OCI-LY3 (cell line): ENCODE data around the gene TRIM66.

Experiments used
- H2AFZ ChIP-seq: fragments of 200-600, 300-600 bp; shearing (Covaris generic); 2 replicates; pipeline ENCODE4 v1.6.0; 2014; ENCODE audit warnings: antibody characterized with exemption, low read depth, low read length
- H3K27ac ChIP-seq: fragments of 200-600, 300-600 bp; sonication (generic); 2 replicates; pipeline ENCODE4 v1.5.1; 2014; ENCODE audit warnings: mild to moderate bottlenecking, low read length, moderate library complexity, mixed read lengths
- H3K27me3 ChIP-seq: fragments of 200-600, 300-600 bp; sonication (generic); 2 replicates; pipeline ENCODE4 v1.6.1; 2014; ENCODE audit warnings: low read depth, low read length, mixed read lengths
- H3K36me3 ChIP-seq: fragments of 200-600, 300-600 bp; sonication (generic); replicated peaks from 2 replicates; pipeline ENCODE3; 2014; ENCODE audit warnings: low read depth, low read length, mixed read lengths
- H3K4me1 ChIP-seq: fragments of 300-600, 200-600 bp; sonication (generic); 2 replicates; pipeline ENCODE4 v1.6.1; 2014; ENCODE audit warnings: low read length, mixed read lengths
- H3K4me2 ChIP-seq: fragments of 200-600, 300-600 bp; sonication (generic); 2 replicates; pipeline ENCODE4 v1.6.1; 2014; ENCODE audit warnings: low read length, mixed read lengths
- H3K4me3 ChIP-seq: fragments of 300-600, 200-600 bp; sonication (generic); 2 replicates; pipeline ENCODE4 v1.5.1; 2014; ENCODE audit warnings: antibody characterized with exemption, mild to moderate bottlenecking, low read length, moderate library complexity
- H3K79me2 ChIP-seq: fragments of 300-600, 200-600 bp; shearing (Covaris generic); 2 replicates; pipeline ENCODE4 v1.6.1; 2014; ENCODE audit warnings: mild to moderate bottlenecking, low read length, mixed read lengths
- H3K9ac ChIP-seq: fragments of 300-600, 200-600 bp; shearing (Covaris generic); 2 replicates; pipeline ENCODE4 v1.6.0; 2014; ENCODE audit warnings: mild to moderate bottlenecking, low read length, moderate library complexity
- H3K9me3 ChIP-seq: fragments of 200-600, 300-600 bp; shearing (Covaris generic); 2 replicates; pipeline ENCODE4 v1.6.1; 2014; ENCODE audit warnings: low read length, mixed read lengths; ENCODE audit not compliant: insufficient read depth
- H4K20me1 ChIP-seq: fragments of 200-600, 300-600 bp; sonication (generic); 2 replicates; pipeline ENCODE4 v1.6.1; 2016; ENCODE audit warnings: low read length, mixed read lengths; ENCODE audit not compliant: insufficient read depth
- CTCF ChIP-seq: fragments of 200-600, 300-600 bp; sonication (generic); IDR thresholded peaks from 2 replicates; pipeline ENCODE4 v1.5.1; 2014; ENCODE audit warnings: antibody characterized with exemption, low read length, low read depth
- EZH2phosphoT487 ChIP-seq: fragments of 200-600 bp; shearing (Covaris generic); IDR thresholded peaks from 2 replicates; pipeline ENCODE4 v1.6.1; 2018; ENCODE audit warnings: antibody characterized with exemption, mixed run types, low read depth

The TRIM66 gene

GRCh38 chr11:8597182-8597581, 85.3 kb downstream of the TRIM66 start:
- no peak overlapping the region for H3K27ac ChIP-seq
- peaks cover 28% of the 10 kb centered on the region for H3K79me2 ChIP-seq
- H2AFZ ChIP-seq, result no peak overlapping the region
- no peak overlapping the region for H3K9ac ChIP-seq
- H3K9me3 ChIP-seq, result no peaks in the 10 kb centered on the region
- no peaks in the 10 kb centered on the region for H3K36me3 ChIP-seq
- no peaks in the 10 kb centered on the region for H4K20me1 ChIP-seq
- no peak overlapping the region for H3K4me3 ChIP-seq
- H3K4me2 ChIP-seq, result no peak overlapping the region
- no peak for TF ChIP-seq CTCF
- TF ChIP-seq EZH2phosphoT487, result no peak
- no peaks in the 10 kb centered on the region for H3K27me3 ChIP-seq
- H3K4me1 ChIP-seq, result peaks cover 17% of the 10 kb centered on the region

- Histone ChIP-seq H3K4me3 (no peak overlapping the region), H3K9me3 (no peaks in the 10 kb centered on the region), H3K9ac (no peak overlapping the region), H3K27ac (no peak overlapping the region), H2AFZ (no peak overlapping the region), H3K79me2 (peaks cover 28% of the 10 kb centered on the region), H3K36me3 (no peaks in the 10 kb centered on the region), H4K20me1 (no peaks in the 10 kb centered on the region), H3K27me3 (no peaks in the 10 kb centered on the region), H3K4me2 (no peak overlapping the region), H3K4me1 (peaks cover 17% of the 10 kb centered on the region)
- no peak for TF ChIP-seq EZH2phosphoT487
- TF ChIP-seq CTCF, result no peak
These were observed 85.9 kb downstream of the TRIM66 start for GRCh38 chr11:8596504-8597046.

GRCh38 chr11:8593935-8594909, 88.2 kb downstream of the TRIM66 start, which contains the start of gene STK33:
Gene STK33 (minus strand): TSS chr11:8594228. CDS start chr11:8474905, 119,323 bp downstream.
- H4K20me1 ChIP-seq, result no peaks in the 10 kb centered on the region
- H3K9me3 ChIP-seq, result no peaks in the 10 kb centered on the region
- H3K4me3 ChIP-seq, result peak within 1 kb of the TSS; percentile 91
- H2AFZ ChIP-seq, result peak within 1 kb of the TSS; percentile 88
- no peaks in the 10 kb centered on the region for H3K36me3 ChIP-seq
- H3K27me3 ChIP-seq, result no peaks in the 10 kb centered on the region
- H3K4me2 ChIP-seq, result peak within 1 kb of the TSS; percentile 89
- TF ChIP-seq CTCF, result no peak
- TF ChIP-seq EZH2phosphoT487, result no peak
- peak within 1 kb of the TSS; percentile 95 for H3K9ac ChIP-seq
- H3K27ac ChIP-seq, result peak within 1 kb of the TSS; percentile 49
- peaks cover 31% of the 10 kb centered on the region for H3K79me2 ChIP-seq
- H3K4me1 ChIP-seq, result peaks cover 17% of the 10 kb centered on the region

- Histone ChIP-seq H3K4me2 (peak overlapping the region; percentile 89), H3K36me3 (no peaks in the 10 kb centered on the region), H3K9ac (peak overlapping the region; percentile 95), H3K79me2 (peaks cover 31% of the 10 kb centered on the region), H4K20me1 (no peaks in the 10 kb centered on the region), H3K27me3 (no peaks in the 10 kb centered on the region), H3K4me1 (peaks cover 17% of the 10 kb centered on the region), H3K27ac (no peak overlapping the region), H3K9me3 (no peaks in the 10 kb centered on the region), H2AFZ (peak overlapping the region; percentile 88), H3K4me3 (peak overlapping the region; percentile 91)
- no peak for TF ChIP-seq EZH2phosphoT487
- TF ChIP-seq CTCF, result no peak
These were observed 89.0 kb downstream of the TRIM66 start for GRCh38 chr11:8593455-8593854.
